Activated naive CD4-positive, alpha-beta T cell treated with anti-CD3 and anti-CD28 coated beads, Interleukin-2, amount 50 U/mL, for 16 hours (primary cell): ENCODE data around the gene GPR83.
"Not testable (repeated sequence)": the region's sequence is repeated elsewhere in the genome, so short reads cannot be mapped to it uniquely, and the experiment has no call there.

Source experiments
- DNase-seq: peaks from one replicate; pipeline ENCODE4 v3.0.0-alpha.2; 2020

The GPR83 gene

GRCh38 chr11:94350850-94351563 lies 50.2 kb downstream of the GPR83 start:
- DNase-seq: not testable (repeated sequence)

GRCh38 chr11:94346311-94346710 lies 54.9 kb downstream of the GPR83 start:
- DNase-seq: not testable (repeated sequence)

DNA sequence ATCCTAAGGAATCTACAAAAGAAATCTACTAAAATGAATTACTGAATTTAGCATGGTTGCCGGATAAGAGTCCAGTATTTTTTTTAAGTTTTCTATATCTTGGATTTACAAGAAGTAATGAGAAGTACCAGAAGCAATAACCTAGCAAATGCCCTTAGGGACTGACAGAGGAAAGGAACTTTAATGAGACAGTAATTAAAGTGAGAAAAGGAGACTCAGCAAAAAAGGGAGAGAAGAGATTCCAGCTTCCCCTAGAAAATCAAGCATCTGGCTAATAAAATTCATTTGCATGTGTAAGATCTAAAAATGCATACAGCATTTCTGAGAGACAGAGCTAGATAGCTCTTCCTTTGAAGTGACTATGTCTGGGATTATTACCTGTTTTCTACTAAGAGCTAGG lies 57.7 kb downstream of the GPR83 start:
- no peak for DNase-seq

DNA sequence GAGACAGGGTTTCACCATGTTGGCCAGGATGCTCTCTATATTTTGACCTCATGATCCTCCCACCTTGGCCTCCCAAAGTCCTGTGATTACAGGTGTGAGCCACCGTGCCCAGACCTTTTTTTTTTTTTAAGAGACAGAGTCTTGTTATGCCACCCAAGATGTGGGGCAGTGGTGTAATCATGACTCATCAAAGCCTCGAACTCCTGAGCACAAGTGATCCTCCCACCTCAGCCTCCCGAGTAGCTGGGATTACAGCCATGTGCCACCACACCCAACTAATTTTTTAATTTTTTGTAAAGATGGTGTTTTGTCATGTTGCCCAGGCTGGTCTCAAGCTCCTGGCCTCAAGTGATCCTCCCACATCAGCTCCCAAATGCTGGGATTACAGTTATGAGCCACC lies 59.0 kb downstream of the GPR83 start:
- no peak for DNase-seq

GRCh38 chr11:94338651-94339050 lies 62.6 kb downstream of the GPR83 start:
- DNase-seq: no peak

- no peak for DNase-seq
Observed at GRCh38 chr11:94336033-94336432, 65.2 kb downstream of the GPR83 start.

DNA sequence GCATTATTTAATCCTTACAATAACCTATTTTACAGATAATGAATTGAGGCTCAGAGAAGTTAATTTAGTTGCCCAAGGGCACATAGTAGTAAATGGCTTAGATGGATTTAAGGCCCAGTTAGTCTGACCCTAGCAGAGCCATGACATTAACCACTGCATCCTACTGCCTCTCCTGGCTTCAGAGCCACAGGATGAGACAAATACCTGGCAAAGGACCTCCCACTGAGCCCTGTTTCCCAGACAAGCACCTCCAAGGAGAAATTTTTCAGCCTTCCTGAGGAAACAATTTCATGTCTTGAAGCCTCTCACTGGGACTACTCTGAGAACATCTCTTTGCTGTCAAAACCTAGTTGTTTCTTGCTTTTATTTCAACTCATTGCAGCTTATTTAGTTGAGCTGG lies 68.4 kb downstream of the GPR83 start:
- DNase-seq: no peak

GRCh38 chr11:94330789-94331188 lies 70.4 kb downstream of the GPR83 start:
- no peak for DNase-seq

- no peak for DNase-seq
Observed at GRCh38 chr11:94329501-94329900, 71.7 kb downstream of the GPR83 start.

GRCh38 chr11:94328587-94329080 lies 72.6 kb downstream of the GPR83 start:
- no peak for DNase-seq
